GM13976 (cell line): ENCODE results near the gene VMAC.

Experiments
- DNase-seq: peaks from one replicate; pipeline ENCODE4 v3.0.0; 2012; ENCODE audit warnings: low spot score
- CTCF ChIP-seq: IDR thresholded peaks from 2 replicates; pipeline ENCODE4 v1.5.1; 2012; ENCODE audit warnings: borderline replicate concordance, mild to moderate bottlenecking; ENCODE audit not compliant: insufficient read depth; ENCODE audit errors: extremely low read depth, missing control alignments, control extremely low read depth
- in situ Hi-C: fragments of 300-500 bp; cut with MboI; formaldehyde crosslinking; loops from one replicate; pipeline ENCODE4 v1.12.0; 2022; ENCODE audit warnings: low sequenced_read_pairs, mixed read lengths, inconsistent platforms; ENCODE audit not compliant: unreplicated experiment

VMAC gene

GRCh38 chr19:5894704-5895349 is 9.8 kb upstream of the VMAC start:
- no peak for DNase-seq
- in situ Hi-C loops = no loop called here
- no peak for TF ChIP-seq CTCF

GRCh38 chr19:5895409-5895808 is 9.3 kb upstream of the VMAC start:
- in situ Hi-C loops = no loop called here
- no peak for DNase-seq
- TF ChIP-seq CTCF = no peak

- TF ChIP-seq CTCF = no peak
- no peak for DNase-seq
Observed at GRCh38 chr19:5895890-5896289, 8.8 kb upstream of the VMAC start.

GRCh38 chr19:5896365-5897076 is 8.2 kb upstream of the VMAC start:
- TF ChIP-seq CTCF = no peak
- DNase-seq = no peak
- in situ Hi-C loops = no loop called here

More at GRCh38 chr19:5895890-5896289, 8.8 kb upstream of the VMAC start:
- in situ Hi-C loops = no loop called here

GRCh38 chr19:5897189-5897969 is 7.3 kb upstream of the VMAC start:
- in situ Hi-C loops = no loop called here
- no peak for TF ChIP-seq CTCF
- DNase-seq = no peak

GRCh38 chr19:5899728-5900526 is 4.7 kb upstream of the VMAC start:
- no peak for DNase-seq
- TF ChIP-seq CTCF = no peak
- in situ Hi-C loops = no loop called here
